A375 (cell line): ENCODE data around the gene SLC25A28. TPM values are rescaled to one million over a fixed set of nuclear protein-coding genes. Genes with fewer than 3 reads are reported as not detected.

ENCODE experiments used
- small RNA-seq: library from RNA; depleted of rRNA; stranded (forward); fragments of <200 nt; gene quantifications from one replicate; pipeline ENCODE3, GENCODE V24; 2014
- total RNA-seq: library from RNA; depleted of rRNA; stranded (reverse); fragments of >200 nt; shearing (Covaris generic); gene quantifications from 2 replicates; pipeline ENCODE4 v1.2.3, GENCODE V29; 2014; rRNA removed

Gene SLC25A28
- total RNA-seq = 16.9 and 18.3 TPM in 2 replicates

DNA sequence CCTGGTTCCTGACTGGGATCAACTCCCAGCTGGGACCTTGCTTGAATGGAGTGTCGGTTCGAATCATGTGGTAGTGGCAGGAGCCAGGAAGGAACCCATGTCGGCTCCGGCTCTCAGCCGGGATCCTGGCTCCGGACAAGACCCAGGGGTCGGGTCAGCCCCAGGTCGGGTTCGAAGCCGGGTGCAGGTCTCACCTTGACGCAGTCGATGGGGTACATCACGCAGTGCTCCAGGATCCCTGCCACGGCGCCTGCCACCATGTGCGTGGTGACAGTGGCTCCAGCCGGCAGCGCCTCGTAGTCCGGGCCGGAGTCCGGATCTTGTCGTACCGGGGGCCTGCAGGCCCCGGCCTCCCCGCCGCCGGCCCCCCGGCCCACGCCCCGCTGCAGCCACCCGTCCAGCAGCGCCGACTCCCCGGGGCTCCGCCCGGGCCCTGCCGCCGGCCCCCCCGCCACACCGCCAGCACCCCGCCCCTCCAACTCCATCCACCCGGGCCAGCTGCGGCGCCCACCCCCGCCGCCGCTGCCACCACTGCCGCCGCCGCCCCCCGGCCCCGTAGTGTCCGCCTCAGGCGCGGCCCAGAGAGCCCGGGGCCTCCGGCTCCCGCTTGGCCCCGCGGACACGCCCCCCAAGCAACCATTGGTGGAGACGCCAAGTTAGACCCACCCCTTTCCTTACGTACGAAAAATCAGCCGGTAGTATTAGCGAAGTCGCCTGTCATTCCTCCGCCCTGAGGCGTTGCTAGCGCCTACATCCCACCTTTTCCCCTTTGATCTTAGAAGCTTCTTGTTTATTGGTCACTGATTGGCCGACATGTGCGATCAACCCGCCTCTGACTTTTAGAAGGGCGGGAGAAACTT lies at the start of gene SLC25A28:
Gene SLC25A28 (minus strand): TSS at position 589 of the 860 bp plus-strand sequence. CDS start 104 bp downstream, at position 485.

DNA sequence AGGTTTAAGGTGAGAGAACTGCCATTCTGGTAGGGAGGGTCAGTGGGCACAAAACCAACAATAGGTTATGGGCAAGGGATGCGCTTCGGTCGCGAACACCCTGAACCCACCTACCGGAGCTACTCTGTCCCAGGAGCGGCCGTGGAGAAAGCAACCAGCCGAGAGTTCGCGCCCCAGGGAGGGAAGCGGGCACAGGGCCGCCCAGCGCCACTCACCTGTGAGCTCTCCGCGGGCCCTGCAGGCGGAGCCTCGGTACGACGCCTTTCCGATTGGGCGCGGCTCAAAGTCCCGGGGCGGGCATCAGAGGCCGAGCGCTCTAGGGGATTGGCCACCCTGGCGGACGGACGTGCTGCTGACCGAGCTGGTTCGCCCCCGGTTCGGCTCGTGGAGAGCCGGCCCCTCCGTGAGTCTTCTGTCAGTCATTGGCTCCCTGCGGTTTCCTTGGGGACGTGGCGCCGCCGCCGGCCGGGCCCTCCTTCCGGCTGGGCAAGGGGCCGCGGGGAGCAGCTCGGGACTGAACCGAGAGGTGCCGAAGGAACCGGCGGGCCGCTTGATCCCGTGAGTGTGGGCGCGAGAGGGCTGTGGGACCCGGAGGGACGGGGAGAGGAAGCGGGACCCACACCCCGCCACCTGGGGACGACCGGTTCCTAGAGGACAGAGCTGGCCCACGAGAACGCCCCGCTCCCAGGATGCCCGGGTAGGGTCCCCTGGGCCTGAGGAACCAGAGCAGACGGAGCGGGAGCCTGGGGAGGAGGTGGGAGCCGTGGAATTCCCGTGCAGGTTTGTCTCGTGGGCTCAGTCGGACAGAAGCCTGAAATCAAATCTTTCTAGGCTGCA lies 39.0 kb upstream of the SLC25A28 start, which contains the start of gene ENTPD7:
Gene ENTPD7 (plus strand): TSS at position 479 of the 837 bp plus-strand sequence. CDS start 448 bp downstream, outside the sequence.

Small RNAs within 50 kb of the gene (small RNA-seq; reads per million reads assigned to genes)
- not detected for gene AL133353.1

Other genes starting within 250 kb of the SLC25A28 start
- 52.7 and 63.4 TPM in 2 replicates for gene GOT1, start 189.8 kb downstream of the SLC25A28 start, total RNA-seq
- 0.13 TPM in 1 of 2 replicates, not detected in the other for gene NKX2-3, start 87.5 kb downstream of the SLC25A28 start, total RNA-seq
- 6.5 and 6.8 TPM in 2 replicates for gene ENTPD7, start 39.1 kb upstream of the SLC25A28 start, total RNA-seq
- gene COX15, start 111.7 kb upstream of the SLC25A28 start, total RNA-seq = 33.5 and 35.8 TPM in 2 replicates
- gene CUTC, start 111.8 kb upstream of the SLC25A28 start, total RNA-seq = 22.4 and 24.8 TPM in 2 replicates
- gene ABCC2, start 162.2 kb upstream of the SLC25A28 start, total RNA-seq = 13.4 and 16.9 TPM in 2 replicates